CD14-positive monocyte (primary cell): ENCODE data around the gene TBC1D10A. TPM values are rescaled to one million over a fixed set of nuclear protein-coding genes. Genes with fewer than 3 reads are reported as not detected.

Source experiments
- DNase-seq, 3 donors: peaks; one replicate each; pipeline ENCODE4 v3.0.0-alpha.2; 2011 to 2022
- H2AFZ ChIP-seq: 2 replicates; pipeline ENCODE4 v1.6.0; 2012; ENCODE audit warnings: mild to moderate bottlenecking, low read depth, low read length, inconsistent platforms; ENCODE audit not compliant: insufficient read depth, poor library complexity, severe bottlenecking
- H3K27ac ChIP-seq, 2 donors: 1 replicate in 1 of 2; 2 replicates in 1 of 2; pipeline ENCODE4 v1.5.1; 2012 to 2013; ENCODE audit warnings: low read length in 2 of 2, control low read depth in 1 of 2, inconsistent platforms in 1 of 2, low read depth in 1 of 2, mild to moderate bottlenecking in 1 of 2
- H3K27me3 ChIP-seq, 2 donors: one replicate each; pipeline versions ENCODE4 v1.6.0 to v1.6.1; 2011 to 2013; ENCODE audit warnings: low read length in 2 of 2; ENCODE audit not compliant: control insufficient read depth in 2 of 2, insufficient read depth in 2 of 2
- H3K36me3 ChIP-seq, 2 donors: replicated peaks in 1 of 2; 1 replicate in 1 of 2; 2 replicates in 1 of 2; pipeline versions ENCODE4 v1.5.1 to v1.6.1; 2012 to 2013; ENCODE audit warnings: low read length in 2 of 2, control low read depth in 1 of 2, inconsistent platforms in 1 of 2, mild to moderate bottlenecking in 1 of 2; ENCODE audit not compliant: insufficient read depth in 2 of 2, control insufficient read depth in 1 of 2
- H3K4me1 ChIP-seq, 2 donors: 1 replicate in 1 of 2; 2 replicates in 1 of 2; pipeline versions ENCODE4 v1.5.1 to v1.6.1; 2012 to 2013; ENCODE audit warnings: low read length in 2 of 2, control low read depth in 1 of 2, inconsistent platforms in 1 of 2, mild to moderate bottlenecking in 1 of 2, moderate library complexity in 1 of 2; ENCODE audit not compliant: insufficient read depth in 2 of 2, control insufficient read depth in 1 of 2
- H3K4me2 ChIP-seq: replicated peaks from 2 replicates; pipeline ENCODE3; 2012; ENCODE audit warnings: low read length, moderate library complexity, mild to moderate bottlenecking; ENCODE audit not compliant: poor library complexity, severe bottlenecking; ENCODE audit errors: extremely low read depth
- H3K4me3 ChIP-seq, 3 experiments: fragments of 200-600 bp in 1 of 3; sonication (generic) in 1 of 3; replicated peaks in 1 of 3; 1 replicate in 2 of 3; 2 replicates in 1 of 3; pipeline ENCODE4 v1.5.1; 2011 to 2013; ENCODE audit warnings: low read length in 3 of 3, mild to moderate bottlenecking in 3 of 3, control low read depth in 2 of 3, low read depth in 2 of 3, inconsistent platforms in 1 of 3, moderate library complexity in 1 of 3
- H3K79me2 ChIP-seq: 2 replicates; pipeline ENCODE4 v1.6.0; 2012; ENCODE audit warnings: mild to moderate bottlenecking, control low read depth, inconsistent platforms, low read length, moderate library complexity; ENCODE audit not compliant: insufficient read depth
- H3K9ac ChIP-seq: 2 replicates; pipeline ENCODE4 v1.6.0; 2017; ENCODE audit warnings: low read length, mild to moderate bottlenecking; ENCODE audit not compliant: insufficient read depth, poor library complexity, severe bottlenecking
- H3K9me3 ChIP-seq, 2 donors: replicated peaks in 1 of 2; 1 replicate in 1 of 2; 2 replicates in 1 of 2; pipeline versions ENCODE4 v1.5.1 to v1.6.1; 2012 to 2013; ENCODE audit warnings: low read length in 2 of 2, control low read depth in 1 of 2; ENCODE audit not compliant: control insufficient read depth in 1 of 2, insufficient read depth in 1 of 2
- H4K20me1 ChIP-seq: 2 replicates; pipeline ENCODE4 v1.6.0; 2012; ENCODE audit warnings: mild to moderate bottlenecking, low read length, control low read depth, moderate library complexity; ENCODE audit not compliant: insufficient read depth
- H3K27ac Mint-ChIP-seq, 7 donors: one replicate each; pipeline ENCODE4 v1.8.0; 2020; ENCODE audit warnings: mild to moderate bottlenecking in 7 of 7, mixed read lengths in 7 of 7, moderate library complexity in 6 of 7, inconsistent platforms in 2 of 7
- H3K27me3 Mint-ChIP-seq, 3 donors: one replicate each; pipeline ENCODE4 v1.8.0; 2021 to 2022; ENCODE audit warnings: low read depth in 3 of 3, mild to moderate bottlenecking in 3 of 3, mixed read lengths in 3 of 3, moderate library complexity in 3 of 3, inconsistent platforms in 1 of 3
- H3K36me3 Mint-ChIP-seq, 2 donors: one replicate each; pipeline ENCODE4 v1.8.0; 2020; ENCODE audit warnings: mixed read lengths in 2 of 2, inconsistent platforms in 1 of 2, mild to moderate bottlenecking in 1 of 2
- H3K4me1 Mint-ChIP-seq: one replicate; pipeline ENCODE4 v1.8.0; 2020; ENCODE audit warnings: mild to moderate bottlenecking, mixed read lengths
- H3K4me3 Mint-ChIP-seq, 2 donors: one replicate each; pipeline ENCODE4 v1.8.0; 2020; ENCODE audit warnings: mild to moderate bottlenecking in 2 of 2, mixed read lengths in 2 of 2, moderate library complexity in 1 of 2
- H3K9me3 Mint-ChIP-seq, 7 donors: one replicate each; pipeline ENCODE4 v1.8.0; 2020 to 2022; ENCODE audit warnings: mixed read lengths in 7 of 7, mild to moderate bottlenecking in 6 of 7, moderate library complexity in 6 of 7, inconsistent platforms in 2 of 7
- CTCF ChIP-seq: fragments of 200-600 bp; IDR thresholded peaks from one replicate; pipeline ENCODE4 v1.8.0; 2022; ENCODE audit warnings: antibody characterized with exemption, mild to moderate bottlenecking
- WGBS: methylation state at CpG from one replicate; pipeline ENCODE4 v1.1.5; 2013; ENCODE audit warnings: missing lambda C conversion rate; ENCODE audit not compliant: insufficient coverage; 5-methylcytosine and 5-hydroxymethylcytosine counted together
- intact Hi-C, 2 donors: fragments of 100-400 bp; cut with micrococcal nuclease; formaldehyde crosslinking; loops; one replicate each; pipeline versions ENCODE4 v1.15.0 to v1.15.1; 2023
- polyA plus RNA-seq, 3 donors: library from polyadenylated mRNA; depleted of rRNA in 1 of 3; unstranded in 2 of 3; stranded (reverse) in 1 of 3; fragments of 300-500 nt in 2 of 3; fragments of >200 nt in 1 of 3; fragmentation: Illumina TruSeq in 2 of 3; gene quantifications; 1 replicate in 2 of 3; 2 replicates in 1 of 3; pipeline ENCODE4 v1.2.3, GENCODE V29; 2012 to 2021

Gene TBC1D10A
- polyA plus RNA-seq, 3 donors = 13.4 to 38.3 (median 21.8) TPM

- peaks cover 3% of the 10 kb centered on the region for H3K4me1 Mint-ChIP-seq
- peaks cover 67 to 73% of the 10 kb centered on the region in 2 donors for H3K36me3 Mint-ChIP-seq
- Histone ChIP-seq H3K27ac (no peak overlapping the region), H3K79me2 (no peaks in the 10 kb centered on the region), H3K4me1 (peaks cover under 1 to 1% of the 10 kb centered on the region in 2 donors), H3K27me3 (no peaks in the 10 kb centered on the region), H3K9me3 (no peaks in the 10 kb centered on the region), H2AFZ (no peak overlapping the region), H4K20me1 (peaks cover 30% of the 10 kb centered on the region), H3K4me2 (no peak overlapping the region), H3K36me3 (peaks cover 66 to 79% of the 10 kb centered on the region in 2 donors), H3K4me3 (no peak overlapping the region), H3K9ac (no peak overlapping the region)
- H3K4me3 Mint-ChIP-seq = no peak overlapping the region
- WGBS = 93% methylated on average over 4 of the region's 5 CpGs
- H3K9me3 Mint-ChIP-seq = no peaks in the 10 kb centered on the region
- H3K27ac Mint-ChIP-seq = peak overlapping the region in 1 of 7 donors; percentile 74
- TF ChIP-seq CTCF = no peak
- no peak for DNase-seq
- no peaks in the 10 kb centered on the region for H3K27me3 Mint-ChIP-seq
- intact Hi-C loops = no loop called here
These were observed 5.8 kb upstream of the TBC1D10A start for GRCh38 chr22:30332551-30332950.

GRCh38 chr22:30328466-30329049 lies 1.8 kb upstream of the TBC1D10A start:
- Mint-ChIP-seq H3K9me3 (no peaks in the 10 kb centered on the region), H3K4me1 (peaks cover 35% of the 10 kb centered on the region), H3K27me3 (no peaks in the 10 kb centered on the region), H3K4me3 (no peak overlapping the region), H3K36me3 (peaks cover 32 to 42% of the 10 kb centered on the region in 2 donors), H3K27ac (peak overlapping the region in 1 of 7 donors; percentile 54)
- H4K20me1 ChIP-seq = peaks cover 16% of the 10 kb centered on the region
- H3K27me3 ChIP-seq = no peaks in the 10 kb centered on the region
- intact Hi-C loops = loop anchor here (5.0 kb wide), 2 partner anchors 36 to 41 kb away; partner anchors contain the start of gene CASTOR1 (in 1 of the 2)
- no peak overlapping the region for H2AFZ ChIP-seq
- no peak overlapping the region for H3K9ac ChIP-seq
- peaks cover 23% of the 10 kb centered on the region for H3K79me2 ChIP-seq
- H3K4me1 ChIP-seq = peaks cover 33 to 35% of the 10 kb centered on the region in 2 donors
- no peaks in the 10 kb centered on the region for H3K9me3 ChIP-seq
- no peak for TF ChIP-seq CTCF
- no CpG with 5 or more reads among the region's 3 CpGs for WGBS
- peaks cover 26 to 39% of the 10 kb centered on the region in 2 donors for H3K36me3 ChIP-seq
- H3K27ac ChIP-seq = no peak overlapping the region
- no peak overlapping the region for H3K4me2 ChIP-seq
- DNase-seq = no peak
- H3K4me3 ChIP-seq = no peak overlapping the region
